ENCODE results near the gene PCSK6.

PCSK6 gene

DNA sequence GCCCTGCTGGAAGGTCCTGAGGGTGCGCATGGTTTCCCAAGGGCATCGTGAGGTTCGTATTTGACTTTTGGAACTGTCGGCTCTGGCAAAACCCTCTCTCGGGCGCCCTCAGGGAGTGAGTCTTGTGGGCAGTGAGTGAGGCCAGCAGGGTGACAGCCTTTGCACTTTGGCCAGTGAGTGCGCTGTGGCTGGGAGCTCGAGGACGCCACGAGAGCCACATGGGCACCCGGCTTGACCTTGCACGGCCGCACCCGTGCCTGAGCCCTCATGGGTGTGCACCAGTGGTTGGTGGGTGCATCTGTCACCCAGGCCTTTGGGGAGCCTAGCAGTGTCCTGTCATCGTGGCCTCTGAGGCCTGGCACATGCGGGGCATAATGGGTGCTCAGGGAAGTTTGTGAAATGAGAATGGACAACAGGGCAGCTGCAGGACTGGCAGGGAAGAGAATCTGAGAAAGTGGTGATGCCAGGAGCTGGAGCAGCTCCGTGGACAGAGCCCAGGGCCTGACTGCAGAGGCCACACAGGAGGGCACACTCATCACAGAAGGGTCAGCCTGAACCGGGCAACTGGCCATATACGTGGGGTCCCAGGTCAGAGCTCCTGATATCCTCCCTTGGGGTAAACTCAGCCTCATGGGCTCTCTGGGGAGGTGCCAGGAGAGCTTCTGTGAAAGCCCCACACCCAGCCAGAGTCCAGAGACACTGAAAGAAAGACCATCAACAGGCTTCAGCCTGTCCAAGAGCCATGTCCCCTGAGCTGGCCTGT lies 164.1 kb downstream of the PCSK6 start:
- DNase-seq (ENCODE audit: low read depth): no peak

GRCh38 chr15:101324524-101325177 lies 164.9 kb downstream of the PCSK6 start:
- DNase-seq (ENCODE audit: low read depth): no peak

DNA sequence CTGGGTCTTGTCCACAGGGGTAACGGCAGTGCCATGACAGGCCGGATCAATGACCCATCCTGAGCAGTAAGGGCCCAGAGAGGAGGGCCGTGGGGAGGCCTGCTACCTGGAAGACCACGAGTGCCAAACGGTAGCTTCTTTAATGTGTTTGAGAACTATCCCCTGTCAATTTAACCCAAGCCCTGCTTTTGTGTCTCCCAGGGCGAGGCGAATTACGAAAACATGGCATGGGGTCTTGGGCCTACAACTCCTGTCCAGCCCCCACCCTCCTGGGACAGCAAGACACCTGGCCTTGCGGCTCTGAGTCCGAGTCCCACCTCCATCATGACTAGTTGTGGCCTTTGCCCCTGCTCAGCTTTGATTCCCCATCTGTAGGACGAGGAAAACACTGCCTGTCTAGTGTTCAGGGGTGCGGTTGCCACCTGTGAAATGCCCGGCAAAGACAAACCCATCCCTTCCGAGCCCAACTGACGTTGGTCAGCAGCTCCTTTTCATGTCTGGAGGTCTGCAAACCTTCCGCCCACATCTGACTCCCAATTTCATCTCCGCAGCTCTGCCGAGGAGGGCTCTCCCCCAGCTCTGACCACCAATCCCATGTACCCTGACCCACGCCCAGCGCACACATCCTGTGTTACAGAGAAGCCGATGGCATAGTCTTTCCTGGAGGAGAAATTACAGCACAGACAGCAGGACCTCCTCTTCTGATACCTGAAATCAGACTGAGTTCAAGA lies 165.5 kb downstream of the PCSK6 start:
- DNase-seq (ENCODE audit: low read depth): no peak

GRCh38 chr15:101322854-101323477 lies 166.5 kb downstream of the PCSK6 start:
- no peak for DNase-seq (ENCODE audit: low read depth)

GRCh38 chr15:101322016-101322695 lies 167.4 kb downstream of the PCSK6 start:
- DNase-seq (ENCODE audit: low read depth): no peak

GRCh38 chr15:101320501-101321052 lies 168.9 kb downstream of the PCSK6 start:
- DNase-seq (ENCODE audit: low read depth): peak; percentile 36

DNA sequence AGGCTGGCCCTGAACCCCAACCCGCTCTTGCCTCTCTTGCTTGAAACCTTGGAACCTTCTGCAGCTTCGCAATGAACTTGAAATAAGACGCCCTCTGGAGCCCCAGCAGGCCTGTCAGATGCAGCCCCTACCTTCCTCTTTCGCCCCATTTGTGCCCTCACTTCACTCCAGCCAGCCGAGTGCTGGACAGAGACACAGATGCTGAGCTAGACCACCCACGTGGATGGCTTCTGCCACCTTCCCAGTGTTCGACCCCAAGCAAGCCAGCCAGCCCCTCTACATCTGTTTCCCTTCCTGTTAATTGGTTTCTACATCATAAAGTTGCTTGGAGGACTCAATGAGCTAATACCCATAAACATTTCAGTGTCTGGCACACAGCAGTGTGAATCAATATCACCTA lies 170.7 kb downstream of the PCSK6 start:
- DNase-seq (ENCODE audit: low read depth): no peak

DNA sequence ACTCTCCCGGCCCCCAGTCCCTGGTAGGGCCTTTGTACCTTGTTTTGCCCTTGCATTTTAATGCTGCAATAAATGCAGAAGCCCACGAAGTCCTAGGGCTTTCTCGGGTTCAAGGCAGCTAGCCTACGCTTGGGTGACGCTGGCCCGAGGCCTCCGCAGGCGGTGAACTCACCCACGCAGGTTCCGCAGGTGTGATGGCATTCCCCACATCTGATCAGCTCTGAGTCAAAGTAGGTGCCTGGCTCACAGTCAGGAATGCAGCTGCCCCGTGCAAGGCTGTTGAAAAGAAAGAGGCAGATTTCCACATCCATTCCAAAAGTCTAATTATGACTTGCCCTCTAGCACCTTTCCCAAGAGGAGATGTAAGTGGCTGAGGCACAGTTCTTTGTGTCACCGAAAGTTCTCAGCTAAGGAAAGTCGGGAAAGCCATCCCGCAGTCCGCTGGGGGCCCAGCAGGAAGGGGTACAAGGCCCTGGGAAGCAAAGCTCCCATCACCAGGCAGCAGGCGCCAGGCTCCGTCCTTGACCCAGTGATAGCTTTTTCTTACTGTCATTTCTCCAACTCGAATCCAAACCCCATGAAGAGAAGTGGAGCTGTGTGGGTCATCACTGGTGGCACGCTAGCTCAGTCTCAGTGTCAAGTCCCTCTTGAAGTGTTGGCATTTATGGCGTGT lies 171.2 kb downstream of the PCSK6 start:
- DNase-seq (ENCODE audit: low read depth): no peak

DNA sequence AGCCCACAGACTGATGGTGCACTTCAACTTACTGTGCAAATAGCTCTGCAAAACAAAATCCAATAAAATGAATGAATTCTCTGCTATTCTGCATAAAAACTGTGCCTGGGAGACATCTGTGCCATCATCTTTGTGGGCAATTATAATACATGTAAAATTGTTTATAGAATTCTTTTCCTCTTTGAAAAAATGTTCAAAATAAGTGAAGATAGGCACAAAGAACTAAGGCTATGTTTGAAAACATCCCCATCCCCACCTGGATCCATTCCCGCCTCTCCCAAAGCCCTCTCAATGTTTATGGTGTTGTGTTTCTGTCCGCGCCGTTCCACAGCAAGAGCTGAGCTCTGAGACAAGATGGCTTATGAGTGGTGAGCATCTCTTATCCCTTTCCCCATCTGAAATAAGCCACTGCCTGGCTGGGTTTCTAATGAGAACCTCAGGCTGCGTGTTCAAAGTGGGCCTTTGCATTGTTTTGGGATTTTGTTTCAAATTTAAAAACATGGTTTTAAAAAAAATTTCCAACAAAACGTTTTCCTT lies 172.1 kb downstream of the PCSK6 start:
- DNase-seq (ENCODE audit: low read depth): no peak

GRCh38 chr15:101316529-101316928 lies 173.0 kb downstream of the PCSK6 start:
- DNase-seq (ENCODE audit: low read depth): no peak

- no peak for DNase-seq (ENCODE audit: low read depth)
Observed at GRCh38 chr15:101315736-101316135, 173.8 kb downstream of the PCSK6 start.

DNA sequence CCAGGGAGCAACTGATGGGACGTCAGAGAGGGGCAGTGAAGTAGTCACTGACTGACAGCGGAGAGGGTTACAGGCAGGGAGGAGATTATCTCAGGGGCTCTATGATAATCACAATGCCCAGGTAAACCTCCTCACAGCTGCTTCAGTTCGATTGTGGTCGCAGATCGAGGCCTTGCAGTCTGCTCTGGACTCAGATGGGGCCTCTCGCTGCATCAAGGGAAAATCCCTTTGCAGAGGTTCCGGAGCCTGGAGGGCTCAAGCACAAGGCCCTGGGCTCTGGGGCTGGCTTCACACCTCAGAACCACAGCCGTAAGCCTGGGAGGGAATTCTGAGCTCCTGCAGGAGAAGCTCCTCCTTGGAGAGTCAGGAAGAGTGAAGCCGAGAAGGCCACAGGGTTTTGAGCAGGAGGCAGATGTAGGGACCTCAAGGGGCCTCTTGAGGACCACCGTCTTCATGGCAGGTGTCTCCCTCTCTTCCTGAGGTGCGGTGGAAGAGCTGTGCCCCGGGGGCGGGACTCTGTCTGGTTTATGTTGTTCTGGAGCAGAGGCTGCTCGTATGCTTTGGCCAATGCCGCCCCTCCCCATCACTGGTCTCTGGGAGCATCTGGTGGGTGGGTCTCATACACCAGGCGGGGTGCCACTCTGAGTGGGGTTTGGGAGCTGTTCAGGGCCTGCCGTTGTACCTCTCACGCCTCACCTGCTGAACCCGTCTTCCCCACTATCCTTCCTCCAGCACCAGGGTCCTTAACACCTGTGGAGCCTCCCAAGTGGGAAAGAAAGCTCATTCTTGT lies 175.0 kb downstream of the PCSK6 start:
- no peak for DNase-seq (ENCODE audit: low read depth)

DNA sequence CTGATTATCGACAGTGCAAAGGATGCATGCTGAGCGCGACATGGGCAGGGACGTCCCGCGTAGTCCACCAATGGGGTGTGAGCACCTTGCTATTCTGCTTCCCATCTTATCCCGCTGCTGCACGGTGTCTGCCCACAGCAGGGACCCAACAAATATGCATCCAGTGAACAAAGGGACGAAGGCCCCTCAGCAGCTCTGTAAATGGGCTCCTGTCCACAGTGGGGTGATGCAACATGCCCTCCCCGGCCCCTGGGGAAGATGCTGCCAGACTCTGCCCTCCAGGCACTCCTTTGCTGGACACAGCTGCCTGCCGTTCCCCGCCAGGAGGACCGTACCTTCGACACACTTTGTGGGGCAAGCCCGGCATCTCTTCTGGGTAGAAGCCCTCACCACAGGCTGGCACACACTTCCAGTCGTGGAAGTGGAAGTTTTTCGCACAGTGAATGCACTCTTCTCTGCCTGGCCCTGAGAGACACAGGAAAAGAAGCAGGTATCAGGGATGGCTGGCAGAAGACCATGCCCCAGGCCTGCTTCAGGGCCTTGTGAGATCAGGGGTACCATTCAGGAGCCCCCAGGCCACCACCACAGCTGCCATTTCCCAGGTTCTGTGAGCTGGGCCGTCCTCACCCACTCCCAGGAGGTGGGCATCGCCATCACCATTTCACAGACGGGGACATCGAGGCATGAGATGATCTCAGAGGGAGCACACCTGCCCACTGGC lies 176.3 kb downstream of the PCSK6 start:
- DNase-seq (ENCODE audit: low read depth): no peak

- DNase-seq (ENCODE audit: low read depth): no peak
Observed at GRCh38 chr15:101310508-101310907, 179.0 kb downstream of the PCSK6 start.

DNA sequence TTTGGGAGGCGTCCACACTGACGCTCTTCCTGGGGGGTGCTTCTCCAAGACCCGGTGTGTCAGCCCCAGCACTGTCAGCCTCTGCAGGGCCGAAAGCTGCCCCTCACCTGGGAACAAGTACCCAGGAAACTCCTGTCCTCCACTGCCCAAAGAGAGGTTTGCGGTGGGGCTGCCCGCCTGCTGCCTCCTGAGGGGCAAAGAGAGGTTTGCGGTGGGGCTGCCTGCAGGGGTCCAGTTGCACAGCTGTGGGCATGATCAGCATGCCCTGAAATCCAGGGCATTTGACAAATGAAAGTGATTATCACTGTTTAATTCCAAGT lies 179.4 kb downstream of the PCSK6 start:
- no peak for DNase-seq (ENCODE audit: low read depth)

DNA sequence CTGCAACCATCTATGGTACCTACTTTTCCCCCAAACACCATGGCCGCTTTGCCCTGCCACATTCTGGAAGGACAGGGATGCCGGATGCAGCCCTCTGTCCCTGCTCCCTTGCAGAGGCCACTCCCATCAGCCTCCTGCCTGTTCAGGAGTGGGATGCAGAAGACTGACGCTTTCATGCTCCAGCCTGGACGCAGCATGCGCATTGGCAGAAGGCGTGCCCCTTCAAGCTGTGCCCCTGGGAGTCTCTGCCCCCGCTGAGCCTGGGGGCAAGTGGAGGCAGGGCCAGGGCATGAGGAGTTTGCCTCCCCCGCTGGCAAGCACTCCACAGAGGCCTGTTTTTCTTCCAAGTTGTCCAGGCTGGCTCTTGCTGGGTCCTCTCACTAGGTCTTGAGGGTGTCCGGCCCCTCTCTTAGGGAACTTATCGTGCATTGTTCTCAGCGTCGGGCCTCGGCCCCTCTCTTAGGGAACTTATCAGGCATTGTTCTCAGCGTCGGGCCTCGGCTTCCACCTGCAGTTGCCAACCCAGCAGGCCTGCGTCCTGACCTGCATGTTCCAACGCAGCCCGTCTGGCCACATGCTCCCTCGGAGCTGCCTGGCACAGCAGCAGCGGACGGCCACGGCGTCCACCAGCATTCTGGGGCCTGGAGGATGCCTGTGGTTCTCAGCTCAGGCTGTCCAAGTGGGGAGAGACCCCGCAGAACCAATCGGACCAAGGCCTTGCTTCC lies 179.9 kb downstream of the PCSK6 start:
- no peak for DNase-seq (ENCODE audit: low read depth)

DNA sequence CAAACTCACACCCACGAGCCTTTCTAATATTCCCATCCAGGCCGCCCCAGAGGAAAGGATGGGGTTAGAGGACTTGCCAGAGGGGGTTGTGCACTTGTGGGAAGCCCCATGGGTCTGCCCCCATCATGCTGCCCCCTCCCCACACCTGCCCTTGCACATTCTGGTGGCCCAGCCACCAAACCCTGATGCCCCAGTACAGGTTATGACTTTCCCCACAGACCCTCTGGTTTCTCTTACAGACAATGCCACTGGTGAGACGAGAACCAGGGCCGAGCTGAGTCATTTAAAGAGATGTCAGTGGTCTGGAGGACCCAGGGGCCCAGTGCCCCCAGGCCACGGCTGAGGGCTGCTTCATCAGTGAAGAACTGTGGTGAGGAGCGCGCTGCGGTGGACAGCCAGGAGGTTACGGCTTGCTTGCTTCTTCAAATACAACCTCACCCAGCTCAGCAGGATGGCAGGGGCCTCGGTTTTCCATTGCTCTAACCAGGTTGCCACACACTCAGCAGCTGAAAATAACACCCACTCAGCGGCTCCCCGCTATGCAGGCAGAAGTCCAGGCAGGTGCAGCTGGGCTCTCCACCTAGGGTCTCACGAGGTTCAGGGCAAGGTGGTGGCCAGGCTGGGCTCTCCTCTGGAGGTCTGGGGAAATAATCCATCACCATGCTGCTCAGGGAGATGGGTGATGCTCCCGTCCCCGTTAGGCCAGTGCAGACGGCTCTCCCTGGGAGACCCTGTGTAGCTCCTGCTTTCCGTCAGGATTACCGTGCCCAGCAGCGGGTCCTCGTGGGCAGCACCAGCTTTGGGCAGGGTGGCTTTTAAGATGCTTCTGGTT lies 180.7 kb downstream of the PCSK6 start:
- DNase-seq (ENCODE audit: low read depth): no peak

All from stimulated activated CD8-positive, alpha-beta memory T cell treated with anti-CD3 and anti-CD28 coated beads, Interleukin-4, amount 100 ng/mL, for 24 hours (primary cell).